Measurements from ENCODE around the gene KRTAP10-2. TPM values are rescaled to one million over a fixed set of nuclear protein-coding genes. Genes with fewer than 3 reads are reported as not detected.

Gene KRTAP10-2
- total and polyA plus RNA-seq, 2 of the 4 experiments (the other 2 are of a cell fraction) = not detected

GRCh38 chr21:44589586-44590305, 38.4 kb upstream of the KRTAP10-2 start:
- H2BK120ac ChIP-seq (ENCODE audit: low read depth, low read length) = no peak overlapping the region
- no peak overlapping the region for H3K14ac ChIP-seq (replicated peaks; ENCODE audit: low read depth, low read length)
- H3K9ac ChIP-seq (ENCODE audit: low read depth, low read length) = no peak overlapping the region
- ATAC-seq (ENCODE audit: low read depth) = no peak
- H3K4me1 ChIP-seq (ENCODE audit: control insufficient read depth, insufficient read depth, low read length) = no peaks in the 10 kb centered on the region
- WGBS, 2 experiments (ENCODE audit: extremely low coverage in 2 of 2, insufficient read length in 1 of 2) = 61% methylated on average over 11 of the region's 24 CpGs; no CpG with 5 or more reads in 1 of the 2 experiments
- no peaks in the 10 kb centered on the region; the same call in 1 of the 2 replicates for H3K9me3 ChIP-seq (ENCODE audit: control insufficient read depth, insufficient read depth, low read length)
- no peak for DNase-seq
- no peak overlapping the region for H2AK5ac ChIP-seq (ENCODE audit: low read depth, low read length)
- intact Hi-C loops (cut with micrococcal nuclease) = no loop called here
- no peak overlapping the region for H4K5ac ChIP-seq (ENCODE audit: low read depth, low read length)
- H2BK15ac ChIP-seq (ENCODE audit: low read depth, low read length) = no peak overlapping the region
- H2AK9ac ChIP-seq (replicated peaks; ENCODE audit: low read depth, low read length, poor library complexity) = no peak overlapping the region
- no peak overlapping the region for H3K23ac ChIP-seq (ENCODE audit: low read depth, low read length)
- no peak overlapping the region for H3K56ac ChIP-seq (ENCODE audit: extremely low read depth, insufficient read depth, low read length)
- no peaks in the 10 kb centered on the region for H3K36me3 ChIP-seq (ENCODE audit: control insufficient read depth, insufficient read depth, low read length)
- in situ Hi-C loops (cut with MboI; ENCODE audit: low sequenced_read_pairs) = no loop called here
- no peak overlapping the region for H4K91ac ChIP-seq (ENCODE audit: insufficient read depth, low read depth, low read length)
- no peak overlapping the region for H3K4me3 ChIP-seq (ENCODE audit: insufficient read depth, low read depth, low read length)
- H3K27ac ChIP-seq (ENCODE audit: insufficient read depth, low read length) = no peak overlapping the region
- H3K4ac ChIP-seq (ENCODE audit: low read depth, low read length) = no peak overlapping the region
- H4K8ac ChIP-seq (ENCODE audit: low read depth in 2 of 2, low read length in 2 of 2) = no peak overlapping the region
- no peak overlapping the region for H2BK20ac ChIP-seq (ENCODE audit: low read depth, low read length)
- no peak overlapping the region for H3K4me2 ChIP-seq (ENCODE audit: low read depth, low read length)
- no peak overlapping the region for H2AFZ ChIP-seq (replicated peaks; ENCODE audit: low read length, poor library complexity)
- POLR2A ChIA-PET (ENCODE audit: unreplicated experiment) = no interaction called here
- CTCF ChIA-PET = interaction anchor here (0.6 kb wide), 1 partner anchor 570 kb away, joined by 3 read pairs; no protein-coding TSS in a partner anchor
- no peaks in the 10 kb centered on the region for H4K20me1 ChIP-seq (ENCODE audit: insufficient read depth, low read length)
- no peaks in the 10 kb centered on the region for H3K79me1 ChIP-seq (ENCODE audit: low read depth in 1 of 2, low read length in 2 of 2)
- H3K18ac ChIP-seq (ENCODE audit: low read depth, low read length) = no peak overlapping the region
- BruUV-seq (replicated peaks) = no TSS peak
- TF ChIP-seq RFX5 (IDR thresholded peaks at IDR 0.05; ENCODE audit: low read depth, low read length) (no peak), RAD21 (IDR thresholded peaks at IDR 0.05; ENCODE audit: low read length) (no peak), POLR2A (IDR thresholded peaks at IDR 0.05; ENCODE audit: low read depth, low read length) (no peak), RCOR1 (IDR thresholded peaks at IDR 0.05; ENCODE audit: insufficient replicate concordance, low read length) (no peak), BHLHE40 (IDR thresholded peaks at IDR 0.05; ENCODE audit: low read depth, low read length) (no peak), FOS (IDR thresholded peaks at IDR 0.05; ENCODE audit: low read depth, low read length) (no peak), MXI1 (IDR thresholded peaks at IDR 0.05; ENCODE audit: borderline replicate concordance, low read depth, low read length) (no peak), MAFK (IDR thresholded peaks at IDR 0.05; ENCODE audit: low read depth, low read length) (no peak)
- H2BK5ac ChIP-seq (ENCODE audit: low read depth, low read length, poor library complexity, severe bottlenecking) = no peak overlapping the region
- peaks cover 5% of the 10 kb centered on the region; the same call in 1 of the 2 replicates for H3K27me3 ChIP-seq (ENCODE audit: control insufficient read depth, insufficient read depth, low read length)
- no peaks in the 10 kb centered on the region for H3K9me1 ChIP-seq (ENCODE audit: insufficient read depth, low read length)
- dilution Hi-C loops (cut with HindIII; ENCODE audit: low sequenced_read_pairs, unreplicated experiment) = no loop called here

Data from IMR-90 (cell line).